A549 (cell line): ENCODE measurements around the gene LRFN3. TPM values are rescaled to one million over a fixed set of nuclear protein-coding genes. Genes with fewer than 3 reads are reported as not detected.
A peak's percentile ranks its signal among the peaks of the same experiment; 100 is the strongest.

Experiments used
- ATAC-seq, 2 experiments: fragments of 200-7000 bp in 1 of 2; fragments of >200 bp in 1 of 2; cut with Nextera tagmentation in 1 of 2; cut with Tn5 transposase in 1 of 2; 3 replicates each; pipeline versions ENCODE4 v1.8.0 to v1.9.1; 2018 to 2020; ENCODE audit warnings: mild to moderate bottlenecking in 1 of 2, moderate library complexity in 1 of 2
- CTCF ChIA-PET: fragments of 300-600 bp; sonication (Branson Sonifier 250); formaldehyde crosslinking; extraction: SDS; loops from one replicate; lab custom pipeline; 2021; ENCODE audit warnings: antibody characterized with exemption, inconsistent platforms; lab: Yijun Ruan, JAX
- POLR2A ChIA-PET: fragments of 350-600 bp; formaldehyde crosslinking; extraction: SDS; loops from one replicate; lab custom pipeline; 2021; ENCODE audit warnings: antibody characterized with exemption, inconsistent platforms; lab: Yijun Ruan, JAX
- DNase-seq, 2 experiments: peaks; one replicate each; pipeline versions ENCODE4 v3.0.0 to v3.0.0-alpha.2; 2011 to 2016; ENCODE audit warnings: low read depth in 1 of 2, low spot score in 1 of 2
- FAIRE-seq: peaks from 2 replicates; lab custom pipeline; 2011; peaks lifted over from hg19 to GRCh38; lab: Jason Lieb, UNC
- H3K27ac ChIP-seq, 2 experiments: fragments of >200 bp; sonication (Bioruptor Twin); formaldehyde crosslinking; 3 replicates each; pipeline ENCODE4 v1.5.1; 2016 to 2017
- H3K4me1 ChIP-seq: fragments of >200 bp; sonication (Bioruptor Twin); formaldehyde crosslinking; 3 replicates; pipeline ENCODE4 v1.6.1; 2016
- H3K4me2 ChIP-seq: fragments of >200 bp; sonication (Bioruptor Twin); formaldehyde crosslinking; 3 replicates; pipeline ENCODE4 v1.6.1; 2016
- H3K4me3 ChIP-seq: fragments of >200 bp; sonication (Bioruptor Twin); formaldehyde crosslinking; 3 replicates; pipeline ENCODE4 v1.5.1; 2016
- H3K9me3 ChIP-seq: fragments of >200 bp; sonication (Bioruptor Twin); formaldehyde crosslinking; 3 replicates; pipeline ENCODE4 v1.6.1; 2016
- CTCF ChIP-seq: fragments of >200 bp; sonication (Bioruptor Twin); formaldehyde crosslinking; IDR thresholded peaks from 3 replicates; pipeline ENCODE4 v1.5.1; 2016
- ELK1 ChIP-seq: fragments of 150-350 bp; IDR thresholded peaks from 2 replicates; pipeline ENCODE4 v1.6.1; 2014; ENCODE audit warnings: low read depth, mild to moderate bottlenecking, low read length
- EP300 ChIP-seq, 2 experiments: fragments of >200 bp; sonication (Bioruptor Twin); formaldehyde crosslinking; IDR thresholded peaks; 2 replicates in 1 of 2; 3 replicates in 1 of 2; pipeline ENCODE4 v1.6.1; 2016 to 2017
- HDAC2 ChIP-seq: fragments of 200-600 bp; sonication (generic); IDR thresholded peaks from 2 replicates; pipeline ENCODE4 v1.6.1; 2016
- HOXA7 ChIP-seq: fragments of 250-450 bp; sonication (Bioruptor Pico); IDR thresholded peaks from 2 replicates; pipeline ENCODE4 v1.5.0; 2020; ENCODE audit warnings: mild to moderate bottlenecking, moderate library complexity
- HOXB5 ChIP-seq: fragments of 250-450 bp; sonication (Bioruptor Pico); IDR thresholded peaks from 2 replicates; pipeline ENCODE4 v1.5.0; 2020; ENCODE audit warnings: mild to moderate bottlenecking, moderate library complexity
- JUN ChIP-seq, 2 experiments: fragments of >200 bp; sonication (Bioruptor Twin); formaldehyde crosslinking; IDR thresholded peaks; 2 replicates in 1 of 2; 3 replicates in 1 of 2; pipeline ENCODE4 v1.6.1; 2016 to 2017
- KDM1A ChIP-seq: fragments of 200-600 bp; sonication (generic); IDR thresholded peaks from 2 replicates; pipeline ENCODE4 v1.6.1; 2016; ENCODE audit warnings: low read depth, mild to moderate bottlenecking
- KDM5A ChIP-seq: fragments of 200-600 bp; sonication (generic); IDR thresholded peaks from 2 replicates; pipeline ENCODE4 v1.6.1; 2016; ENCODE audit warnings: antibody characterized with exemption, mild to moderate bottlenecking
- MAX ChIP-seq: IDR thresholded peaks from 2 replicates; pipeline ENCODE4 v1.6.1; 2012
- MYC ChIP-seq: IDR thresholded peaks from 2 replicates; pipeline ENCODE4 v1.6.1; 2012; ENCODE audit warnings: mild to moderate bottlenecking, inconsistent platforms, low read length, improper control_type of control experiment, borderline replicate concordance
- NFE2L2 ChIP-seq: fragments of 150-350 bp; conservative IDR thresholded peaks from 2 replicates; pipeline ENCODE4 v1.6.1; 2014; ENCODE audit warnings: low read length
- RCOR1 ChIP-seq: fragments of 150-350 bp; IDR thresholded peaks from 2 replicates; pipeline ENCODE4 v1.6.1; 2014; ENCODE audit warnings: antibody characterized with exemption, low read length, low read depth
- RFX5 ChIP-seq: fragments of 450-650 bp; IDR thresholded peaks from 2 replicates; pipeline ENCODE4 v1.7.1; 2014; ENCODE audit warnings: antibody characterized with exemption, mild to moderate bottlenecking, moderate library complexity
- SMC3 ChIP-seq: fragments of >200 bp; sonication (Bioruptor Twin); formaldehyde crosslinking; IDR thresholded peaks from 3 replicates; pipeline ENCODE4 v1.6.1; 2018; ENCODE audit warnings: inconsistent platforms
- TFCP2L1 ChIP-seq: fragments of 250-450 bp; sonication (Bioruptor Pico); IDR thresholded peaks from 2 replicates; pipeline ENCODE4 v1.5.0; 2021; ENCODE audit warnings: mild to moderate bottlenecking
- TP53 ChIP-seq: fragments of 250-450 bp; sonication (Bioruptor Pico); IDR thresholded peaks from 2 replicates; pipeline ENCODE4 v1.5.0; 2021; ENCODE audit warnings: mild to moderate bottlenecking, moderate library complexity
- ZC3H11A ChIP-seq: fragments of 450-650 bp; IDR thresholded peaks from 2 replicates; pipeline ENCODE4 v1.6.1; 2014; ENCODE audit warnings: antibody characterized with exemption, mild to moderate bottlenecking
- ZFP36 ChIP-seq: fragments of 450-650 bp; IDR thresholded peaks from 2 replicates; pipeline ENCODE4 v1.6.1; 2014; ENCODE audit warnings: borderline replicate concordance; ENCODE audit not compliant: partially characterized antibody
- WGBS: methylation state at CpG from one replicate; pipeline ENCODE4 v1.1.6; 2017; ENCODE audit errors: missing lambda C conversion rate; 5-methylcytosine and 5-hydroxymethylcytosine counted together
- polyA plus RNA-seq, 4 experiments: library from polyadenylated mRNA; depleted of rRNA in 3 of 4; stranded (reverse); fragments of >200 nt; fragmentation: RNase III in 1 of 4; extraction: RNeasy Plus Mini Kit Qiagen cat#74134 plus additional on column Dnase treatment in 1 of 4; gene quantifications; 2 replicates in 3 of 4; 3 replicates in 1 of 4; pipeline ENCODE4 v1.2.3, GENCODE V29; 2011 to 2017
- TF ChIP-seq, protein P1 (sequence below): fragments of 250-450 bp; sonication (Bioruptor Pico); IDR thresholded peaks from 2 replicates; pipeline ENCODE4 v1.5.0; 2021; ENCODE audit warnings: mild to moderate bottlenecking, moderate library complexity, borderline replicate concordance
- TF ChIP-seq, protein P2 (sequence below): fragments of >200 bp; sonication (Bioruptor Twin); formaldehyde crosslinking; IDR thresholded peaks from 3 replicates; pipeline ENCODE4 v1.6.1; 2016
- TF ChIP-seq, protein P3 (sequence below): fragments of 450-650 bp; IDR thresholded peaks from 2 replicates; pipeline ENCODE4 v1.6.1; 2014; ENCODE audit warnings: antibody characterized with exemption

Gene LRFN3
- polyA plus RNA-seq, 2 of the 4 experiments (the other 2 are of a cell fraction) = 2.4 to 16.6 TPM

DNA sequence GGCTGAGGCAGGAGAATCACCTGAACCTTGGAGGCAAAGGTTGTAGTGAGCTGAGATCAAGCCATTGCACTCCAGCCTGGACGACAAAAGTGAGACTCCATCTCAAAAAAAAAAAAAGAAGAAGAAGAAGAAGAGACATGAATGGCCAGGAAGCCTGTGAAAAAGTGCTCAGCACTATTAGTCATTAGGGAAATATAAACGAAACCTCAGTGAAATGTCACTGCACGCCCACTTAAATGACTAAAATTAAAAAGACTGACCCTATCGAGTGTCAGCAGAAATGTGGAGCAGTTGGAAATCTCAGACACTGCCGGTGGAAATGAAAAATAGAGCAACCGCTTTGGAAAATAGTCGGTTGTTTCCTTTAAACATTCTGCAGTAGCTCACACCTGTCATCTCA is 22.6 kb upstream of the LRFN3 start (continued):
- TF ChIP-seq MAX = no peak
- TF ChIP-seq KDM5A = no peak

GRCh38 chr19:35915443-35915842 is 20.7 kb upstream of the LRFN3 start:
- no peak; a peak in 1 of 6 replicates for ATAC-seq
- Histone ChIP-seq H3K4me1 (no peaks in the 10 kb centered on the region; the same call in 2 of the 3 replicates), H3K4me3 (no peak overlapping the region), H3K27ac (no peak overlapping the region), H3K9me3 (no peaks in the 10 kb centered on the region), H3K4me2 (no peak overlapping the region)
- FAIRE-seq = peak; percentile 36
- POLR2A ChIA-PET = no interaction called here
- 11% methylated on average over 3 of the region's 3 CpGs for WGBS
- no peak for TF ChIP-seq HOXA7 (CRISPR knock-in tag)
- TF ChIP-seq, protein P1, sequence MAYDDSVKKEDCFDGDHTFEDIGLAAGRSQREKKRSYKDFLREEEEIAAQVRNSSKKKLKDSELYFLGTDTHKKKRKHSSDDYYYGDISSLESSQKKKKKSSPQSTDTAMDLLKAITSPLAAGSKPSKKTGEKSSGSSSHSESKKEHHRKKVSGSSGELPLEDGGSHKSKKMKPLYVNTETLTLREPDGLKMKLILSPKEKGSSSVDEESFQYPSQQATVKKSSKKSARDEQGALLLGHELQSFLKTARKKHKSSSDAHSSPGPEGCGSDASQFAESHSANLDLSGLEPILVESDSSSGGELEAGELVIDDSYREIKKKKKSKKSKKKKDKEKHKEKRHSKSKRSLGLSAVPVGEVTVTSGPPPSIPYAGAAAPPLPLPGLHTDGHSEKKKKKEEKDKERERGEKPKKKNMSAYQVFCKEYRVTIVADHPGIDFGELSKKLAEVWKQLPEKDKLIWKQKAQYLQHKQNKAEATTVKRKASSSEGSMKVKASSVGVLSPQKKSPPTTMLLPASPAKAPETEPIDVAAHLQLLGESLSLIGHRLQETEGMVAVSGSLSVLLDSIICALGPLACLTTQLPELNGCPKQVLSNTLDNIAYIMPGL (CRISPR knock-in tag) = no peak
- TF ChIP-seq MYC = no peak
- no peak for TF ChIP-seq SMC3
- TF ChIP-seq ZFP36 = no peak
- TF ChIP-seq HOXB5 (CRISPR knock-in tag) = no peak
- TF ChIP-seq ZC3H11A = no peak
- TF ChIP-seq, protein P2, sequence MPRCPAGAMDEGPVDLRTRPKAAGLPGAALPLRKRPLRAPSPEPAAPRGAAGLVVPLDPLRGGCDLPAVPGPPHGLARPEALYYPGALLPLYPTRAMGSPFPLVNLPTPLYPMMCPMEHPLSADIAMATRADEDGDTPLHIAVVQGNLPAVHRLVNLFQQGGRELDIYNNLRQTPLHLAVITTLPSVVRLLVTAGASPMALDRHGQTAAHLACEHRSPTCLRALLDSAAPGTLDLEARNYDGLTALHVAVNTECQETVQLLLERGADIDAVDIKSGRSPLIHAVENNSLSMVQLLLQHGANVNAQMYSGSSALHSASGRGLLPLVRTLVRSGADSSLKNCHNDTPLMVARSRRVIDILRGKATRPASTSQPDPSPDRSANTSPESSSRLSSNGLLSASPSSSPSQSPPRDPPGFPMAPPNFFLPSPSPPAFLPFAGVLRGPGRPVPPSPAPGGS = no peak
- no peak for TF ChIP-seq EP300 (IDR thresholded peaks at IDR 0.05)
- TF ChIP-seq NFE2L2 = no peak
- TF ChIP-seq HDAC2 = no peak
- TF ChIP-seq RFX5 = no peak
- no peak for TF ChIP-seq CTCF
- no peak for TF ChIP-seq ELK1
- no peak for TF ChIP-seq TFCP2L1
- no peak for TF ChIP-seq TP53
- no peak for DNase-seq
- CTCF ChIA-PET = interaction anchor here (0.7 to 4.0 kb wide), 4 partner anchors 16 to 145 kb away, joined by 3 to 29 read pairs (median 10); no protein-coding TSS in a partner anchor

DNA sequence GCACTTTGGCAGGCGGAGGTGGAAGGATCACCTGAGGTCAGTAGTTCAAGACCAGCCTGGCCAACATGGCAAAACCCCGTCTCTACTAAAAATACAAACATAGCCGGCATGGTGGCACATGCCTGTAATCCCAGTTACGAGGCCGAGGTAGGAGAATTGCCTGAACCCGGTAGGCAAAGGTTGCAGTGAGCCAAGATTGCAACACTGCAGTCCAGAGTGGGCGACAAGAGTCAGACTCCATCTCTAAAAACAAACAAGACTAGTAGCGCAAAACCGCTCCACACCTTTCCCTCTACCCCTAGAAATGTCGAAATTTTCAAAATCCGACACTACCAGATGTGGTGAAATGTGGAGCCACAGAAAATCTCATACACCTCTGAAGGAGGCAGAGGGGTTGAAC is 16.9 kb upstream of the LRFN3 start:
- H3K4me3 ChIP-seq = no peak overlapping the region
- H3K27ac ChIP-seq = no peak overlapping the region
- ATAC-seq = no peak
- FAIRE-seq = no peak
- 65% methylated on average over 11 of the region's 11 CpGs for WGBS
- no peaks in the 10 kb centered on the region for H3K9me3 ChIP-seq
- no peak for TF ChIP-seq MAX
- no peak for TF ChIP-seq RCOR1
- no peak for TF ChIP-seq JUN (IDR thresholded peaks at IDR 0.05)
- no peak for TF ChIP-seq TFCP2L1
- TF ChIP-seq, protein P3, sequence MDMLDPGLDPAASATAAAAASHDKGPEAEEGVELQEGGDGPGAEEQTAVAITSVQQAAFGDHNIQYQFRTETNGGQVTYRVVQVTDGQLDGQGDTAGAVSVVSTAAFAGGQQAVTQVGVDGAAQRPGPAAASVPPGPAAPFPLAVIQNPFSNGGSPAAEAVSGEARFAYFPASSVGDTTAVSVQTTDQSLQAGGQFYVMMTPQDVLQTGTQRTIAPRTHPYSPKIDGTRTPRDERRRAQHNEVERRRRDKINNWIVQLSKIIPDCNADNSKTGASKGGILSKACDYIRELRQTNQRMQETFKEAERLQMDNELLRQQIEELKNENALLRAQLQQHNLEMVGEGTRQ = no peak
- no peak for TF ChIP-seq KDM1A
- no peak for TF ChIP-seq ZFP36
- no peaks in the 10 kb centered on the region for H3K4me1 ChIP-seq
- H3K4me2 ChIP-seq = no peak overlapping the region
- ChIA-PET CTCF (interaction anchor here (4.0 kb wide), 1 partner anchor 13 kb away, joined by 29 read pairs; no protein-coding TSS in a partner anchor), POLR2A (interaction anchor here (0.6 kb wide), 1 partner anchor 69 kb away, joined by 3 read pairs; no protein-coding TSS in a partner anchor)
- no peak for DNase-seq
